Endothelial cell of umbilical vein (primary cell): Measurements from ENCODE around the gene AHI1. TPM values are rescaled to one million over a fixed set of nuclear protein-coding genes. Genes with fewer than 3 reads are reported as not detected.

ENCODE experiments used
- BruUV-seq: library from RNA; stranded (reverse); fragments of 400-500 nt; replicated peaks from 2 replicates; lab custom pipeline; 2021; lab: Mats Ljungman, UMichigan
- CTCF ChIA-PET: fragments of 300-600, 350-600 bp; sonication (Branson Sonifier 250); formaldehyde crosslinking; loops from one replicate; lab custom pipeline; 2021; ENCODE audit warnings: antibody characterized with exemption, inconsistent platforms; lab: Charles Lee
- POLR2A ChIA-PET: fragments of 300-600, 350-600 bp; sonication (Branson Sonifier 250); formaldehyde crosslinking; loops from one replicate; lab custom pipeline; 2021; ENCODE audit warnings: antibody characterized with exemption, inconsistent platforms; lab: Charles Lee
- DNase-seq: peaks from one replicate; pipeline ENCODE4 v3.0.0-alpha.2; 2011; ENCODE audit warnings: low read depth, low spot score
- FAIRE-seq: peaks from 2 replicates; lab custom pipeline; 2011; peaks lifted over from hg19 to GRCh38; lab: Jason Lieb, UNC
- H2AFZ ChIP-seq: 2 replicates; pipeline ENCODE4 v1.6.0; 2012; ENCODE audit warnings: low read depth, low read length, control low read depth, inconsistent platforms
- H3K27ac ChIP-seq: 2 replicates; pipeline ENCODE4 v1.5.1; 2011; ENCODE audit warnings: low read depth, mild to moderate bottlenecking, control low read depth, low read length, moderate library complexity; ENCODE audit not compliant: insufficient read depth
- H3K27me3 ChIP-seq, 2 experiments: 2 replicates each; pipeline versions ENCODE4 v1.6.0 to v1.6.1; 2011; ENCODE audit warnings: low read length in 2 of 2, mixed read lengths in 1 of 2; ENCODE audit not compliant: control insufficient read depth in 2 of 2, insufficient read depth in 2 of 2
- H3K36me3 ChIP-seq, 2 experiments: 2 replicates in 1 of 2; 3 replicates in 1 of 2; pipeline ENCODE4 v1.5.1; 2011; ENCODE audit warnings: low read length in 2 of 2, mild to moderate bottlenecking in 1 of 2, moderate library complexity in 1 of 2; ENCODE audit not compliant: control insufficient read depth in 2 of 2, insufficient read depth in 2 of 2; ENCODE audit errors: extremely low read depth in 1 of 2
- H3K4me1 ChIP-seq: 3 replicates; pipeline ENCODE4 v1.5.1; 2011; ENCODE audit warnings: mild to moderate bottlenecking, low read length; ENCODE audit not compliant: control insufficient read depth, insufficient read depth; ENCODE audit errors: extremely low read depth
- H3K4me2 ChIP-seq: 2 replicates; pipeline ENCODE4 v1.6.1; 2011; ENCODE audit warnings: low read length, control low read depth, mixed read lengths; ENCODE audit not compliant: insufficient read depth
- H3K4me3 ChIP-seq, 3 experiments: fragments of 200-600 bp in 1 of 3; sonication (generic), shearing (Covaris generic) in 1 of 3; replicated peaks in 1 of 3; 2 replicates each; pipeline ENCODE4 v1.5.1; 2011 to 2016; ENCODE audit warnings: control low read depth in 3 of 3, low read length in 3 of 3, mild to moderate bottlenecking in 2 of 3, inconsistent platforms in 1 of 3, low read depth in 1 of 3, moderate library complexity in 1 of 3; ENCODE audit not compliant: insufficient read depth in 1 of 3
- H3K79me2 ChIP-seq: 2 replicates; pipeline ENCODE4 v1.6.0; 2012; ENCODE audit warnings: low read length, inconsistent platforms; ENCODE audit not compliant: control insufficient read depth, insufficient read depth
- H3K9ac ChIP-seq: replicated peaks from 2 replicates; pipeline ENCODE3; 2011; ENCODE audit warnings: low read length, control low read depth; ENCODE audit not compliant: insufficient read depth; ENCODE audit errors: extremely low read depth
- H3K9me1 ChIP-seq: replicated peaks from 3 replicates; pipeline ENCODE4 v1.6.0; 2011; ENCODE audit warnings: mild to moderate bottlenecking, low read length; ENCODE audit not compliant: control insufficient read depth, insufficient read depth; ENCODE audit errors: extremely low read depth
- H3K9me3 ChIP-seq: replicated peaks from 2 replicates; pipeline ENCODE4 v1.5.1; 2012; ENCODE audit warnings: low read length, inconsistent platforms; ENCODE audit not compliant: control insufficient read depth, insufficient read depth
- H4K20me1 ChIP-seq: replicated peaks from 2 replicates; pipeline ENCODE3; 2011; ENCODE audit warnings: mild to moderate bottlenecking, low read length; ENCODE audit not compliant: control insufficient read depth, insufficient read depth; ENCODE audit errors: extremely low read depth
- EZH2 ChIP-seq: IDR thresholded peaks from 2 replicates; pipeline ENCODE4 v1.6.1; 2012; ENCODE audit warnings: borderline replicate concordance, low read depth, mild to moderate bottlenecking, moderate library complexity, low read length, inconsistent platforms; ENCODE audit not compliant: severe bottlenecking
- FOS ChIP-seq: IDR thresholded peaks from 2 replicates; pipeline ENCODE4 v1.6.1; 2011; ENCODE audit warnings: mild to moderate bottlenecking, low read length, moderate library complexity, borderline replicate concordance; ENCODE audit not compliant: insufficient read depth
- GATA2 ChIP-seq: IDR thresholded peaks from 2 replicates; pipeline ENCODE4 v1.7.0; 2011; ENCODE audit warnings: low read depth, mild to moderate bottlenecking, moderate library complexity, mixed read lengths, low read length; ENCODE audit not compliant: insufficient read length, insufficient read depth
- JUN ChIP-seq: IDR thresholded peaks from 2 replicates; pipeline ENCODE4 v1.6.1; 2011; ENCODE audit warnings: borderline replicate concordance, low read depth; ENCODE audit not compliant: insufficient read length, insufficient read depth
- MYC ChIP-seq: IDR thresholded peaks from one replicate; pipeline ENCODE4 v1.6.1; 2011; ENCODE audit warnings: mild to moderate bottlenecking, low read depth, low read length
- POLR2A ChIP-seq: IDR thresholded peaks from 2 replicates; pipeline ENCODE4 v1.6.1; 2012; ENCODE audit warnings: low read depth, mild to moderate bottlenecking, control low read depth, low read length
- POLR2AphosphoS5 ChIP-seq: IDR thresholded peaks from 2 replicates; pipeline ENCODE4 v1.6.1; 2012; ENCODE audit warnings: low read depth, mild to moderate bottlenecking, control low read depth, low read length, moderate library complexity; ENCODE audit not compliant: insufficient read depth
- dilution Hi-C: fragments of 300-500 bp; cut with MboI; formaldehyde crosslinking; loops from one replicate; pipeline ENCODE4 v1.15.0; 2019; ENCODE audit warnings: low sequenced_read_pairs; ENCODE audit not compliant: extremely low pct_ligation_motif_present
- intact Hi-C: fragments of 100-400 bp; cut with micrococcal nuclease; formaldehyde crosslinking; loops from one replicate; pipeline ENCODE4 v1.10.0; 2022
- polyA plus RNA-seq, 4 experiments: library from polyadenylated mRNA; depleted of rRNA in 3 of 4; stranded (reverse) in 3 of 4; unstranded in 1 of 4; fragments of >200 nt; gene quantifications; 2 replicates each; pipeline versions ENCODE4 v1.2.1 to v1.2.3, GENCODE V29; 2011 to 2012; ENCODE audit warnings: missing spikeins in 1 of 4
- total RNA-seq: library from RNA; stranded (reverse); gene quantifications from 2 replicates; pipeline ENCODE4 v1.2.3, GENCODE V29; 2021
- TF ChIP-seq, protein P1 (sequence below): IDR thresholded peaks from 2 replicates; pipeline ENCODE4 v1.6.1; 2011; ENCODE audit not compliant: insufficient read depth, insufficient read length
- TF ChIP-seq, protein P2 (sequence below), 2 donors: IDR thresholded peaks; 1 replicate in 1 of 2; 2 replicates in 1 of 2; pipeline ENCODE4 v1.5.1; 2011; ENCODE audit warnings: low read length in 2 of 2, mild to moderate bottlenecking in 2 of 2, moderate library complexity in 2 of 2, control low read depth in 1 of 2, inconsistent platforms in 1 of 2, low read depth in 1 of 2; ENCODE audit not compliant: insufficient read depth in 1 of 2; ENCODE audit errors: extremely low read depth in 1 of 2

The AHI1 gene
- total and polyA plus RNA-seq, 2 donors (not counting 3 experiments of a cell fraction or from before 2014, with no cell fraction given) = 5.1 to 20.7 TPM

DNA sequence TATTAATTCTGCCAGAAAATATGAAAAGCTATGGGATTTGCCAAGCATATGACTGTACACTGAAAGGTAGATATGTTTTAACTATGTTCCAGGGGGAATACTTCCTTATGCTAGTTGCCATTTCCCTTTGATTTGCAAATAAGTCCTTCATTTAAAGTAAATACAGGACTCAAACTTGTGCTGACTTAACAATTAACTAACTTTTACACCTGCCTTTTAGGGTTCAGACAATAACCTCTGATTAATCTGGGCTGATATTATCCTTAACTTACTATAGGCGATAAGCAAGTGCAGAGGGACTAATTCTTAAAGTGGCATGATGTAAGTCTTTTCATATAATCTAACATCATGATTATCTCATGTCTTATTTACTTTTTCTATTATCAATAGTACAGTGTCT, 143.1 kb downstream of the AHI1 start:
- Histone ChIP-seq H2AFZ (no peak overlapping the region), H3K27me3 (no peaks in the 10 kb centered on the region), H3K9ac (no peak overlapping the region), H3K9me1 (no peaks in the 10 kb centered on the region), H3K27ac (no peak overlapping the region), H4K20me1 (no peaks in the 10 kb centered on the region), H3K79me2 (no peaks in the 10 kb centered on the region), H3K36me3 (no peaks in the 10 kb centered on the region), H3K9me3 (no peaks in the 10 kb centered on the region), H3K4me3 (no peak overlapping the region), H3K4me1 (peaks cover 14% of the 10 kb centered on the region), H3K4me2 (no peak overlapping the region)
- POLR2A ChIA-PET = no interaction called here
- dilution Hi-C loops = no loop called here
- CTCF ChIA-PET = interaction anchor here (0.9 to 1.1 kb wide), 2 partner anchors 16 to 63 kb away, joined by 3 read pairs; no protein-coding TSS in a partner anchor
- FAIRE-seq (no peak), DNase-seq (no peak)
- TF ChIP-seq MYC (no peak), FOS (no peak), EZH2 (no peak), POLR2AphosphoS5 (no peak), POLR2A (no peak), GATA2 (no peak), JUN (no peak)
- TF ChIP-seq, protein P1, sequence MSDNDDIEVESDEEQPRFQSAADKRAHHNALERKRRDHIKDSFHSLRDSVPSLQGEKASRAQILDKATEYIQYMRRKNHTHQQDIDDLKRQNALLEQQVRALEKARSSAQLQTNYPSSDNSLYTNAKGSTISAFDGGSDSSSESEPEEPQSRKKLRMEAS = no peak
- TF ChIP-seq, protein P2, sequence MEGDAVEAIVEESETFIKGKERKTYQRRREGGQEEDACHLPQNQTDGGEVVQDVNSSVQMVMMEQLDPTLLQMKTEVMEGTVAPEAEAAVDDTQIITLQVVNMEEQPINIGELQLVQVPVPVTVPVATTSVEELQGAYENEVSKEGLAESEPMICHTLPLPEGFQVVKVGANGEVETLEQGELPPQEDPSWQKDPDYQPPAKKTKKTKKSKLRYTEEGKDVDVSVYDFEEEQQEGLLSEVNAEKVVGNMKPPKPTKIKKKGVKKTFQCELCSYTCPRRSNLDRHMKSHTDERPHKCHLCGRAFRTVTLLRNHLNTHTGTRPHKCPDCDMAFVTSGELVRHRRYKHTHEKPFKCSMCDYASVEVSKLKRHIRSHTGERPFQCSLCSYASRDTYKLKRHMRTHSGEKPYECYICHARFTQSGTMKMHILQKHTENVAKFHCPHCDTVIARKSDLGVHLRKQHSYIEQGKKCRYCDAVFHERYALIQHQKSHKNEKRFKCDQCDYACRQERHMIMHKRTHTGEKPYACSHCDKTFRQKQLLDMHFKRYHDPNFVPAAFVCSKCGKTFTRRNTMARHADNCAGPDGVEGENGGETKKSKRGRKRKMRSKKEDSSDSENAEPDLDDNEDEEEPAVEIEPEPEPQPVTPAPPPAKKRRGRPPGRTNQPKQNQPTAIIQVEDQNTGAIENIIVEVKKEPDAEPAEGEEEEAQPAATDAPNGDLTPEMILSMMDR (IDR thresholded peaks at IDR 0.05; ENCODE audit: extremely low read depth in 1 of 2, insufficient read depth in 1 of 2, low read depth in 1 of 2, low read length in 2 of 2) = no peak
- BruUV-seq = no TSS peak
- intact Hi-C loops = no loop called here
